ENCODE measurements around the gene DSG3. TPM values are rescaled to one million over a fixed set of nuclear protein-coding genes. Genes with fewer than 3 reads are reported as not detected.

The DSG3 gene
- total RNA-seq, 1 experiment from 2014 or later: not detected

DNA sequence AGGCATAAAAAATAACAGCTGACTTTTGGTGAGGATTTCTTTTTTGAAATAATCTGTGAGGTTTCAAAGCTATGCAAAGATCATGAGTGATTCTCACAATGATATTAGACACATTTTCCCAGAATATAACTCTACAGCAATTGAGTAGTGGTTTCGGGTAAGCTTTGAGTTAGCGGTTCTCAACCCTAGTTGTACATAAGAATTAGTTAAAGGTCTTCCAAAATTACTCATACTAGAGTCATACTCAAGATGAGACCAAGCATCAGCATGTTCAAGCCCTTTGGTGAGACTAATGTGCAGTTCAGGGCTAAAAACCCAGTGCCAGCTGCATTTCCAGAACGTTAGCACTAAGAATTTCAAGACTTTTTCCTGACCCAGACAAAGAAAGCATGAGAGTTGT, 39.9 kb upstream of the DSG3 start:
- CTCF ChIA-PET: no interaction called here
- Histone ChIP-seq H3K36me3 (ENCODE audit: insufficient read depth, low read length, poor library complexity, severe bottlenecking) (no peaks in the 10 kb centered on the region), H3K27me3 (replicated peaks; ENCODE audit: insufficient read depth, low read depth, low read length, poor library complexity) (no peaks in the 10 kb centered on the region), H3K9me3 (ENCODE audit: low read depth, low read length, poor library complexity, severe bottlenecking) (no peaks in the 10 kb centered on the region), H3K4me1 (ENCODE audit: insufficient read depth, low read length, poor library complexity, severe bottlenecking) (no peaks in the 10 kb centered on the region), H3K27ac (ENCODE audit: low read depth, low read length, poor library complexity, severe bottlenecking) (no peak overlapping the region), H3K4me3 (ENCODE audit: low read depth, low read length, poor library complexity, severe bottlenecking) (no peak overlapping the region)
- DNase-seq (ENCODE audit: low spot score): no peak
- no TSS peak for BruUV-seq (replicated peaks)
- intact Hi-C loops (cut with micrococcal nuclease; ENCODE audit: unreplicated experiment): no loop called here
- POLR2A ChIA-PET (ENCODE audit: low non-redundant PET): no interaction called here
- TF ChIP-seq EZH2 (IDR thresholded peaks at IDR 0.05; ENCODE audit: borderline replicate concordance, low read depth, low read length, poor library complexity, severe bottlenecking): no peak
- TF ChIP-seq, protein P1, sequence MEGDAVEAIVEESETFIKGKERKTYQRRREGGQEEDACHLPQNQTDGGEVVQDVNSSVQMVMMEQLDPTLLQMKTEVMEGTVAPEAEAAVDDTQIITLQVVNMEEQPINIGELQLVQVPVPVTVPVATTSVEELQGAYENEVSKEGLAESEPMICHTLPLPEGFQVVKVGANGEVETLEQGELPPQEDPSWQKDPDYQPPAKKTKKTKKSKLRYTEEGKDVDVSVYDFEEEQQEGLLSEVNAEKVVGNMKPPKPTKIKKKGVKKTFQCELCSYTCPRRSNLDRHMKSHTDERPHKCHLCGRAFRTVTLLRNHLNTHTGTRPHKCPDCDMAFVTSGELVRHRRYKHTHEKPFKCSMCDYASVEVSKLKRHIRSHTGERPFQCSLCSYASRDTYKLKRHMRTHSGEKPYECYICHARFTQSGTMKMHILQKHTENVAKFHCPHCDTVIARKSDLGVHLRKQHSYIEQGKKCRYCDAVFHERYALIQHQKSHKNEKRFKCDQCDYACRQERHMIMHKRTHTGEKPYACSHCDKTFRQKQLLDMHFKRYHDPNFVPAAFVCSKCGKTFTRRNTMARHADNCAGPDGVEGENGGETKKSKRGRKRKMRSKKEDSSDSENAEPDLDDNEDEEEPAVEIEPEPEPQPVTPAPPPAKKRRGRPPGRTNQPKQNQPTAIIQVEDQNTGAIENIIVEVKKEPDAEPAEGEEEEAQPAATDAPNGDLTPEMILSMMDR (conservative IDR thresholded peaks at IDR 0.05; ENCODE audit: low read depth, low read length): no peak

- BruUV-seq (replicated peaks): no TSS peak
- TF ChIP-seq, protein P1 (conservative IDR thresholded peaks at IDR 0.05; ENCODE audit: low read depth, low read length): no peak
- TF ChIP-seq EZH2 (IDR thresholded peaks at IDR 0.05; ENCODE audit: borderline replicate concordance, low read depth, low read length, poor library complexity, severe bottlenecking): no peak
- no peak for DNase-seq (ENCODE audit: low spot score)
- ChIA-PET POLR2A (ENCODE audit: low non-redundant PET) (no interaction called here), CTCF (no interaction called here)
- H3K4me1 ChIP-seq (ENCODE audit: insufficient read depth, low read length, poor library complexity, severe bottlenecking): no peaks in the 10 kb centered on the region
- no peaks in the 10 kb centered on the region for H3K36me3 ChIP-seq (ENCODE audit: insufficient read depth, low read length, poor library complexity, severe bottlenecking)
- intact Hi-C loops (cut with micrococcal nuclease; ENCODE audit: unreplicated experiment): no loop called here
- H3K9me3 ChIP-seq (ENCODE audit: low read depth, low read length, poor library complexity, severe bottlenecking): no peaks in the 10 kb centered on the region
- H3K27me3 ChIP-seq (replicated peaks; ENCODE audit: insufficient read depth, low read depth, low read length, poor library complexity): no peaks in the 10 kb centered on the region
- no peak overlapping the region for H3K27ac ChIP-seq (ENCODE audit: low read depth, low read length, poor library complexity, severe bottlenecking)
- no peak overlapping the region for H3K4me3 ChIP-seq (ENCODE audit: low read depth, low read length, poor library complexity, severe bottlenecking)
Observed at GRCh38 chr18:31409276-31409675, 38.3 kb upstream of the DSG3 start.

- no TSS peak for BruUV-seq (replicated peaks)
- Histone ChIP-seq H3K4me1 (ENCODE audit: insufficient read depth, low read length, poor library complexity, severe bottlenecking) (no peaks in the 10 kb centered on the region), H3K9me3 (ENCODE audit: low read depth, low read length, poor library complexity, severe bottlenecking) (no peaks in the 10 kb centered on the region), H3K36me3 (ENCODE audit: insufficient read depth, low read length, poor library complexity, severe bottlenecking) (no peaks in the 10 kb centered on the region), H3K27ac (ENCODE audit: low read depth, low read length, poor library complexity, severe bottlenecking) (no peak overlapping the region), H3K4me3 (ENCODE audit: low read depth, low read length, poor library complexity, severe bottlenecking) (no peak overlapping the region), H3K27me3 (replicated peaks; ENCODE audit: insufficient read depth, low read depth, low read length, poor library complexity) (no peaks in the 10 kb centered on the region)
- TF ChIP-seq, protein P1 (conservative IDR thresholded peaks at IDR 0.05; ENCODE audit: low read depth, low read length): no peak
- TF ChIP-seq EZH2 (IDR thresholded peaks at IDR 0.05; ENCODE audit: borderline replicate concordance, low read depth, low read length, poor library complexity, severe bottlenecking): no peak
- POLR2A ChIA-PET (ENCODE audit: low non-redundant PET): no interaction called here
- CTCF ChIA-PET: no interaction called here
- intact Hi-C loops (cut with micrococcal nuclease; ENCODE audit: unreplicated experiment): no loop called here
- DNase-seq (ENCODE audit: low spot score): no peak
Observed at GRCh38 chr18:31410716-31411483, 36.6 kb upstream of the DSG3 start.
